Measurements from ENCODE around the gene RFLNA.
"Not testable (repeated sequence)": the region's sequence is repeated elsewhere in the genome, so short reads cannot be mapped to it uniquely, and the experiment has no call there.

Gene RFLNA

GRCh38 chr12:124284368-124284767, 10.5 kb upstream of the RFLNA start:
- DNase-seq, result no peak

- DNase-seq, result peak; percentile 86
These were observed 8.5 kb upstream of the RFLNA start for GRCh38 chr12:124286414-124286813.

GRCh38 chr12:124286971-124287370, 7.9 kb upstream of the RFLNA start:
- DNase-seq, result no peak

- no peak for DNase-seq
These were observed 5.0 kb upstream of the RFLNA start for GRCh38 chr12:124289634-124290600.

- DNase-seq, result no peak
These were observed 2.5 kb upstream of the RFLNA start for GRCh38 chr12:124292385-124292784.

GRCh38 chr12:124293286-124294003, 1.4 kb upstream of the RFLNA start:
- DNase-seq, result peak; percentile 27

- peak; percentile 48 for DNase-seq
These were observed 652 bp downstream of the RFLNA start for GRCh38 chr12:124295431-124296058.

GRCh38 chr12:124296295-124296915, 1.5 kb downstream of the RFLNA start:
- peak; percentile 91 for DNase-seq

- DNase-seq, result no peak
These were observed 2.0 kb downstream of the RFLNA start for GRCh38 chr12:124296916-124297351.

- no peak for DNase-seq
These were observed 2.5 kb downstream of the RFLNA start for GRCh38 chr12:124297389-124297788.

- no peak for DNase-seq
These were observed 3.0 kb downstream of the RFLNA start for GRCh38 chr12:124297856-124298255.

- no peak for DNase-seq
These were observed 4.0 kb downstream of the RFLNA start for GRCh38 chr12:124298685-124299410.

GRCh38 chr12:124299628-124300388, 4.9 kb downstream of the RFLNA start:
- no peak for DNase-seq

GRCh38 chr12:124300657-124301056, 5.8 kb downstream of the RFLNA start:
- DNase-seq, result not testable (repeated sequence)

- DNase-seq, result peak; percentile 72
These were observed 6.3 kb downstream of the RFLNA start for GRCh38 chr12:124301084-124301654.

GRCh38 chr12:124302241-124302806, 7.4 kb downstream of the RFLNA start:
- DNase-seq, result no peak

- no peak for DNase-seq
These were observed 8.1 kb downstream of the RFLNA start for GRCh38 chr12:124302807-124303578.

- DNase-seq, result no peak
These were observed 8.9 kb downstream of the RFLNA start for GRCh38 chr12:124303579-124304313.

- no peak for DNase-seq
These were observed 9.5 kb downstream of the RFLNA start for GRCh38 chr12:124304314-124304790.

All from NCI-H69 (cell line).